SKM-1 (cell line): ENCODE data around the gene CDK9.

Source experiments
- DNase-seq: peaks from one replicate; lab custom pipeline; 2025; ENCODE audit not compliant: unreplicated experiment; lab: John Stamatoyannopoulos, UW

Gene CDK9

DNA sequence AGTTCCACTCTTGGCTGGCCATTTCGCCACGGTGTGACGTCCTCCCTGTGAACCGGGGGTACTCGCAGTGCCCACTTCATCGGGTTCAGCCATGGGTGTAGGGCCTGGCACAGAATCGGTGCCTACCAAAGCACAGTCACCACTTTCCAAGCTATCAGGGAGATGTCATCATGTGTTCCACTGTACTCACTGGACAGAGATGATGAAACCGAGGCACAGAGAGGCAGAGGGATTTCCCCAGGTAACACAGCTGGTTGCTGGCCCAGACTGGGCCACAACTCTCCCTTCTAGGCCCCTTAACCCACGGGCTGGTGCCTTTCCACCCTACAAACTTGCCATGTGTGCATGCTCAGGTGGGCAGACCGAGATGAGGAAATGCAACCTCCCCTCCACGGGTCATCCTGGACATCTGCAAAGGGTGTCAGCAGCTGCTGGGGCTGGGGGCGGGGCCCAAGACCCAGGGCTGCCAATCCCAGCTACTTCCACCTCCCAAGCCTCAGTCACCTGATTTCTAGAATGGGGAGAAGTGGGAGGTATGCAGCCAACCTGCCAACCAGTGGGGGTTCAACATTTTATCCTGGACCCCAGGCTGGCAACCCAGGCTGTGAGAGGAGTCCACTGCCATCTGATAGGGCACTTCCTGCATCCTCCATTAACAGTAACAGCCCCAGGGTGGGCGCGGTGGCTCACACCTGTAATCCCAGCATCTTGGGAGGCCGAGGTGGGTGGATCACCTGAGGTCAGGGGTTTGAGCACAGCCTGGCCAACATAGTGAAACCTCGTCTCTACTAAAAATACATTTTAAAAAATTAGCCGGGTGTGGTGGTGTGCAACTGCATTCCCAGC is 6.5 kb upstream of the CDK9 start:
- peak; percentile 65 for DNase-seq

- no peak for DNase-seq
These were observed 5.5 kb upstream of the CDK9 start for GRCh38 chr9:127780126-127780885.

GRCh38 chr9:127780909-127781308 is 4.9 kb upstream of the CDK9 start:
- peak; percentile 58 for DNase-seq

DNA sequence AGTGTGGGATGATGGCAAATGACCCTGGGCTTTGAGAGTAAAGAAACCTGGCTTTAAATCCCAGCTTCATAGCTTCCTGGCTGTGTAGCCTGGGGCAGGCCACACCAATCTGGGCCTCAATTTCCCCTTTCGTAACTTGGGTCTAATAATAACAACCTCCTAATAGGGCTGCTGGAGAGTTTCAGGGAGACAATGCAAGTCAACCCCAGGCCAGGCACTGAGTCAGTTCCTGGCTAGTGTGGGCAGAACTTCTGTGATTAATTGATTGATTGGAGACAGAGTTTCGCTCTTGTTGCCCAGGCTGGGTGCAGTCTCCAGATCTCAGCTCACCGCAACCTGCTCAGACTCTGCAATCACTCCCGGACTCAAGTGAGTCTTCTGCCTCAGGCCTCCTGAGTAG is 4.0 kb upstream of the CDK9 start:
- no peak for DNase-seq

DNA sequence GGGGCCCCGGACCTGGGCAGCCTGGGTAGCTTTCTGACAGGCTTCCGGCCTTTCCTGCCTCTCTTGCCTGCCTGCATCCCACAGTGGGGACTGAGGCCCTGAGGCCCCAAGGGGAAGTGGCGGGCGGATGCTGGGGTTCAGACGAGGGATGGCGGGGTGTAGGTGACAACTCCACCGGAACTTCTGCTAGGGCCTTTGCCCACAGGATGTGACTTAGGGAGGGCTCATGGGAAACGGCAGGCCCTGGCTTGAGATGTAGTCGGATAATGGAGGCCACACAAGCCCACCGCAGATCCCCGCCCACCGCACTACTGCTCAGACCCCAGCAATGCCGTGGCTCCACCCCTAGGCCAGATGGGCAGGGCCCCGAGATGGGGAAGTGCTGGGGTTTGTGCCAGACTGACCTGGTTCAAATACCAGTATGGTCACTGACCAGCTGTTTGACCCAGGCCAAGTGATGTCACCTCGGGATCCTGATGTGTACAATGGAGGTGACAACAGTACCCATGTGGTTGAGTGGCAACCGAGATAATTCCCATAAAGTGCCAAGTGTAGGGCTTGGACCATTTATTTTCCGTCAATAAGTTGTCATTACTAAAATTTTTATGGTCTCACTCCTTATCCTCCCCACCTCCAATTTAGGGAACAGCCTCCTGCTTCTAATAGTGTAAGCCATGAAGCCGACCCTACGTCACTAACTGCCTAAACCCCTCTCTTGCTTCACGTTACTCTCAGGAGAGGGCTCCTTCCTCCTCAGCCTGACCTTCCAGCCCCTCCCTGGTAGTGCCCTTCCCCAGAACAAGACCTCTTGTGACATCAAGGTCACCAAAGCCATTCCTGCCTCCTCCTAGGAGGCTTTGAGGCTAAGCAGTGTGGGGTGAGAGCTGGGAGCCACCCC is 2.5 kb upstream of the CDK9 start:
- DNase-seq, result peak; percentile 94

DNA sequence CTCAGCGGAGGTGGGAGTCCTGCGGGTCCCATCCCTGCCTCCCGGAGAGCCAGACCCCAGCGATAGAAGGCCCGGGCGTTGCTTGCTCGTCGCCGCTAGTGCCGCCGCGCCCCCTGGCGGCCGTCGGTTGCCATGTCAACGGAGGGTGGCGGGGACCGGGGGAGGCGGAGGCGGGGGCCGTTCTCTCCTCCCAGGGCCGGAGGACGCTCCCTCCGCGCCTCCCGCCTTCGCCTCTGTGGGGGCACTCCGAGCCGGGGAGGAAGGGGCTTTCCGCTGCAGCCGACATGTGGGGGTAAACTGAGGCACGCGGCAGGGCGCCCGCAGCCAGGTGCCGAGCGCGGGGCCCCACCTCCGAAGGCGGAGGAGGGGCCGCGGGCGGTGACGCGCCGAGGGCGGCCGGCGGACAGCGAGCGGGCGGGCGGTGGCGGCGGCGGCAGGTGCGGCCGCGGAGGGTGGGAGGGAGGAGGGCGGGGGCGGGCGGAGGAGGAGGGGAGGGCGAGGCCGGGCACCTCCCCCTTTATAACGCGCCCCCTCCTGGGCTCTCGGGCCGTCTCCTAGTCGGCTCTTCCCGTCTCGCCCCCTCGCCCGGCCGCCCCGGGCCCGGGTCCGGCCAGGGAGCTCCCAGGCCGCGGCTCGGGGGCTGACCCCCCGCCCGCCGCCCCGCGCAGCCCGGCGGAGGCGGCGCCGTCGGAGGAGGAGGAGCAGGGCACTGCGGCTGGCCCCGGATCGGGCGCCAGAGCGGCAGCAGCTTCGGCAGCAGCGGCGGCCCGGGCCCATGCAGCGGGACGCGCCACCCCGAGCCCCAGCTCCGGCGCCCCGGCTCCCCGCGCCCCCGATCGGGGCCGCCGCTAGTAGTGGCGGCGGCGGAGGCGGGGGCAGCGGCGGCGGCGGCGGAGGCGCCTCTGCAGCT is 556 bp upstream of the CDK9 start:
- DNase-seq, result peak; percentile 29

- DNase-seq, result no peak
These were observed 905 bp downstream of the CDK9 start for GRCh38 chr9:127786773-127787104.

- no peak for DNase-seq
These were observed 2.6 kb downstream of the CDK9 start for GRCh38 chr9:127788337-127789011.

- DNase-seq, result no peak
These were observed 3.3 kb downstream of the CDK9 start for GRCh38 chr9:127789179-127789578.

DNA sequence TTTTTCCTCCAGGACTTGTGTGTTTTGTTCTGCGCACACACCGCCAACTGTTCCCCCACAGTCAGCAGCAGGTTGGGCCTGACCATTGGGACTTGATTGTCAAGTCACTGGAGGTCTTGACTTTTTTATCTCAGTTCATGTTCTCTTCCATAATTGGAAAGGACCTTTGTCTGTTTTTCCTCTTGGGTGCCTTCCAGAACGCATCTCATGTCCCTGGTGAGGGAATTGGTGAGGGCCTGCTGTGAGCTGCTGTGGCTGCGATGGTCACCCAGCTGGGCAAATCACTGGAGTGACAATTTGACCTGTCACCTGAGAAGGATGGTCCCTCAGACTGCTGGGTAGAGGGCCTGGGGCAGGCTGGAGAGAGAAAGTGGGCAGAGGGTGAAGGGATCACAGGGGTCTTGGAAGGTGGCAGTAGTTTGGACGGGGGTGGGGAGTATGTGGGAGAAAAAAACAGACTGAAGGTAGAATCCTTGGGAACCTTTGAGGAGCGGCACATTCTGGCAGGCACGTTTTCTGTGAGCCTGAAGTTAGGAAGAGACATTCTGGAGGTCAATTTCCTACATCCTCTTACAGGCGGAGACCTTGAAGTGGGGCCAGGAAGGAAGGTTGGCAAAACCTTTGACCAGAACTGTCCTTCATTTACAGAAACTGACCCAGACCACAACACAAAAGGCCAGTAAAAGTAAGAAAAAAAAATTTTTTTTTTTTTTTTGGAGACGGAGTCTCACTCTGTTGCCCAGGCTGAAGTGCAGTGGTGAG is 4.4 kb downstream of the CDK9 start:
- no peak for DNase-seq

- no peak for DNase-seq
These were observed 5.3 kb downstream of the CDK9 start for GRCh38 chr9:127791085-127791484.

DNA sequence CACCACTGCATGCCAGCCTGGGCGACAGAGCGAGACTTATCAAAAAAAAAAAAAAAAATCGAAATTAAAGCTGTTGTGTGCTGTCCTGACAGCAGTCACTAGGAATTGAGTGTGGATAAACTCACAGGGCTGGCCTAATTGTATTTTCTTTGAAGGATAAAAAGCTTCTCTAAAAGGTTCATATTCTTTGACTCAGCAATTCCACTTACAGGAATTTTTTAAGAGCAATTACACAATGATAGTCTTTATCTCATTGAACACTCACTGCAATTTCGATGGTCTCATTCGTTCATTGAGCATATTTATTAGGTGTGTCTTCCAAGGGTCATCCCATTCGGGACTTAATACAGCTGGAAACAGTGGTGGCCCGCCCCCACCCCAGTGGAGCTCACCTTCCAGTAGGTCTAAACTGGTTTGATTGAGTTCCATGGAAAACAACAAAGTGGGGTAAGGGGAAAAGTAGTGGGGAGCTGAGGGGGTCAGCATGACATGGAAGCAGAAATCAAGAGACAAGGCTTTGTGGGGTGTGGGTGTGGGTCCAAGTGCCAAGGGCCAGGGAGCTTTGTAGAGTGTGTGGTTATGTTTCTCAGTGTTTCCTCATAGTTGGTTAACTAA is 6.7 kb downstream of the CDK9 start:
- no peak for DNase-seq

DNA sequence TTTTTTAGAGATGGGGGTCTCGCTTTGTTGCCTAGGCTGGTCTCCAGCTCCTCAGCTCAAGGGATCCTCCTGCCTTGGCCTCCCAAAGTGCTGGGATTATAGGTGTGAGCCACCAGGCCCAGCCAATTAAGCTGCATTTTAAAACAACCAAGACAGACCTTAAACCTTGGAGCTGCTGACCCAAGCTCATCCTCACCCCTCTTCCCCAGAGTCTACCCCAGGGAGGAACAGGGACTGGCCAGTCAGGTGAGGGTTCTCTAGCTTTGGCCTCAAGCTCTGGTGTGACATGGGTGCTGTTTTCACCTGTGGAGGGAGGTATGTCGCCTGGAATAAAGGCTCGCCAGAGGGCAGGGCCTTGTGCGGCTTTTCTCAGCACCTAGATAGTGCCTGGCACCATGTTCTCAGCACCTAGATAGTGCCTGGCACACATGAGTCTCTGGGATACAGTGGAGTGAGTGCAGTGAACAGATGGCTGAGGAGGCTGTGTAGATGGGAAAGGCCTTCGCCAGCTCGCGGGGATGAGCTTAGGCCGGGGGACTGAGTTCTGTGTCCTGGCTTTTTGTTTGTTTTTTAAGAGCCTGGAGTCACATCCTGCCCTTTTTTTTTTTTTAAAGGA is 7.4 kb downstream of the CDK9 start:
- no peak for DNase-seq

DNA sequence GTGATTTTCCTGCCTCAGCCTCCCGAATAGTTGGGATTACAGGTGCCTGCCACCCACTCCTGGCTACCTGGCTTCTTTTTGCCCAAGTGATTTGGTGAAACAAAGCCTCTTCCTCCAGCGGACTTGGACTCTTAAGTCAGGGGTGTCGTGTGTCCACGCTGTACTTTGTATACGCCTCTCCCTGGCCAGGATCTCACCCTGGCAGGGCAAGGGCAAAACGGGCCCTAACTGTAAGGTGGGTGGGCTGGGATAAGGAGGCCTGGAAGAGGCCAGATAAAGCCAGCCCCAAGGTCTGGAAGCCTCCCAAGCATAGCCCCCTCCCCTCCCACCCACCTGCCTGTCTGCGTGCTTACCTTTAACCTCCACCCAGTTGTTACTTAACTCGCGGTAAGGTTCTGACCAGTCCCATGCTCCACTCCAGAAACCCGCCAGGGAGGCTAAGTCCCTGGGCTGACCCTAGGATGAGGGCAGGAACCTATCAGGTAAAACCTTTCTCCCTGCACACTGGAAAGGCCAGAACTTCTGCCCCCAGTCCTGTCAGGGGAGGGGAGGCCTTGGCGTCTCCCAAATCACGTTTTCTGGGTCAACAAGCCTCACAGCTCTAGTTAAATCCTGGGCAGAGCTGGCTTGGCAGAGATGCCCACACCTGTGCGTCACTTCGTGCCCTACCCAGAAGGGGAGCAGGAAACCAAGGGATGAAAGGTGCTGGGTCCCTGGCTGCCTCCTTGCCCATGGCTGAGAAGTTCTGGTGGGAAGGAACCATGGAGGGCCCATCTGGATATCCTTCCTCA is 8.4 kb downstream of the CDK9 start:
- no peak for DNase-seq

DNA sequence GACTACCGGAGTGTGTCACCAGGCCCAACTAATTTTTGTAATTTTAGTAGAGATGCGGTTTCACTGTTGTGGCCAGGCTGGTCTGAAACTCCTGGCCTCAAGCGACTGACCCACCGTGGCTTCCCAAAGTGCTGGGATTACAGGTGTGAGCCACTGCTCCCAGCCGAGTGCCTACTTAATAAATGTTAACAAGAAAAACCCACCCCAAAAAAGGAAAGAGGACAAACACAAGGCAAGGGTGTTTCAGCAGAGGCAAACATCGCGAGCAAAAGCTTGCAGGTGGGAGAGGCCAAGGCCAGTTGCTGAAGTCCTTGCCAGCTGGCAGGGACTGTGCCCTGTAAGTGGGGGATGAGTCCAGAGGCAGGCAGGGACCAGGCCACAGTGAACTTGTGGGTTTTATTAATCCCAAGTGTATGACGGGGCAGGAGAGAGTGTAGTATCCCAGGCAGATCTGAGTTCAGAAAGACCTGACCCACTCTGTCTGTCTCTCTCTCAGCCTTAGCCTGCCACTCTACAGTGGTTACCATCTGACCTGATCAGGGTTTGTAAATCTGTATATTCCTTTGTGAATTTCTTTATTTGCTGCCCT is 10.5 kb downstream of the CDK9 start:
- DNase-seq, result no peak

DNA sequence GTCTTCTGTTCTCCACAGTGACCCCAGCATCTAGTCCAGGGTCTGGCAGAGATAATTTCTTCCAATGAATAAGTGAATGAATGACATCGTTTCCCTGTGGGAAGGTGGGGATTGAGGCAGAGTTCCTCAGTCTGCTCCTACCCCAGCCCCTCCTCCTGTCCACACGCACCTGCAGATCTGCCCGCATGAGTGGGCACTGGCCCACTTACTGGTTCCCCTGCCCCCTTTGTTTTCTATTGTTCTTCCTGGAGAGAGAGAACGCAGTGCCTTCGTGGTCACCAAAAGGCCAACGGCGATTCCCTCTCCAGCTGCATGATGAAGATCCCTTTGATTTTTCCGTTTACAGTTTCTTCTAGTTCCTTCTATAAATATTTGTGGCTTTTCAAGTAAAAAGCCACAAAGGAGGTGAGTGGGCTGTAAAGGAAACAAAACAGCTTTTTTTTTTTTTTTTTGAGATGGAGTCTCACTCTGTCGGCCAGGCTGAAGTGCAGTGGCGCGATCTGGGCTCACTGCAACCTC is 11.1 kb downstream of the CDK9 start:
- no peak for DNase-seq
